ENCODE results near the gene MOB3B.

Gene MOB3B

DNA sequence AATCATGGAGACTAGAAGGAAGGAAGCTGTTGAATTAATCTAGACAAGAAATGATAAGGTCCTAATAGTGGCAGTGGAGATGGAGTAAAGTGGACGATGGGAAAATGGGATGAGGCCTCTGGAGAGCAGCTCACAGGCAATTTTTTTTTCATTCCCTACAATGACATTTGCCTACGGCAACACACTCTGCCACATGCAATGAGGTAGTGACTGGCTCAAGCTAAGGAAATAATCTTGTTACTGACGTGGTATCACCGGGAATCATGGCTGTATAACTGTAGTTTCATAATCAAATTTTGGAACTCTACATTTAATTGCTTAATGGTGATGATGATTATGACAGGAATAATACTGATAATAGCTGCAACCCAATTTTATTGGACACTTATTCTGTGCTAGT is 12.1 kb upstream of the MOB3B start:
- no peak for DNase-seq (ENCODE audit: low read depth)

DNA sequence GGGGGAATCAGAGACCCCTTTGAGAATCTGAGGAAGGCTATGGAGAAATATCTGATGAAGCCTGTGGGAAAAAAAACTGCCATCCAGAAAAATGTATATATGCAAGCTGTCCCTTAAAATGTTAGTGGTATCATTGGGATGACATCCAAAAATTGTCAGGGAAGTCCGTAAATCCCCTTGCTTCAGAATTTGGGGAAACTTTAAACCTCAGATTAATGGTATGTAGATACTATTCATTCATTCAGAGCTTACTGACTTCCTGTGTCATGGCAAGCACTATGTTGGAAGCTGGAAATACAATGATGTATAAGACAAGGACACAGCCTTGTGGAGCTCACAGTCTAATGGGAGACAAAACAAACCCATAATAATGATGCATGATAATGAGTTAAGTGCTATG is 10.9 kb upstream of the MOB3B start:
- DNase-seq (ENCODE audit: low read depth) = no peak

DNA sequence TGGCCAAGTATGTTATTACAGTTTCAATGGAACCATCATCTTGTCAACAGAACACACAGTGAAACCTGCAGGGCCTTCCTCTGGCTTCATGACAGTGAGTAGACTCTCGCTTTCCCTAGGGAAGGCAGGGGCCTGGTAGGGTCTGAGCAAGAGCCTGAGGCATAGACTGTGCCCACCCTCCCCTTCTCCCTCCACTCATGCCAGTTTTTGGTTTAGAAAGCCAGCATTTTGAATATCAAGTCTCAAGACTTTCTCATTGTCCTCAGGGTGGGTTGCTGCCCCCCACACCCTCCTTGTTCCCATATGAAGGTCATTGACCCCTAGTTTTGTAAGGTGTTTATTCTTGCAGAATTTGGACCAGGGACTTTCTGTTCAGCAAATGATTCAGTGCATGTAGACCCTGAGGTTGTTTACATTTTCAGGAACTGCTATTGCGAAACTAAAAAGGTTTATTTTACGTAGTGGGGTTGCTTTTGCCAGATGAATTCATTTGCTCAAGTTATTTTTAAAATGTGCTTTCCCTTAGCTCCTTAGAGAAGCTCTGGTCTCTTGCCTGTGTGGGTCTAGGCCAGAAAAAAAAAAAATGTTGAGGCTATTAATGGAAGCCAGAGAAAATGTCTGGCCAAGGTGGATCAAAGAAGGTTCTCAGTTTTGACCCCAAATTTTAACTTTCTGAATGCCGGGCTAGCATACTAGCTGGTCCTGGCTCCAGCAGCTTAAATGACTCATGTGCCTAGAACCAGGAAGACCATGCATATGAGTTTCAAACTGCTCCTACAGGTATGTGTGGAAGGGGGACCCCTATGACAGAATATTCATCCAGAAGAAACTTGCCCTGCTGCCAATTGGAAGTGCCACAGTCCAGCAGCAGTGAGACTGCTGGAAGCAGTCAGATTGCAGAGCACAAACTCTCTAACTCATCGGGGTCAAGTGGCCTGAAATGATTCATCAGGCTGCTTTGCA is 10.1 kb upstream of the MOB3B start:
- DNase-seq (ENCODE audit: low read depth) = no peak

DNA sequence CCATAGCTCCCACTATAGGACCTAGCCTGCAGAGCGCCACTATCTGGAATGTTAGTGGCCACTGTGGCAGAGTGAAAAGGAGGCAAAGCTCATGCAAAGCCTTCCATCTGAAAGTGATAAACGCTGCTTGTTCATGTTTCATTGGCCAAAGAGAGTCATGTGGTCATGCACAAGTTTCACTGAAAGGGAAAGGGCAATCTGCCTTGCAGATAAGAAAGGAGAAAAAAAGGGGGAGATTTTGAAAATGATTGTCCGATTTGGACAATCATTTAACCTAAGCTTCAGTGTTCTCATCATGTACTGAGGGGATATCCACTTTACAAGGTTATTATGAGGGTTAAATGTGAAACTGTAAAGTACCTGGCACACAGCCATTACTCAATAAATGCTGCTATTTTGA is 9.0 kb upstream of the MOB3B start:
- DNase-seq (ENCODE audit: low read depth) = no peak

DNA sequence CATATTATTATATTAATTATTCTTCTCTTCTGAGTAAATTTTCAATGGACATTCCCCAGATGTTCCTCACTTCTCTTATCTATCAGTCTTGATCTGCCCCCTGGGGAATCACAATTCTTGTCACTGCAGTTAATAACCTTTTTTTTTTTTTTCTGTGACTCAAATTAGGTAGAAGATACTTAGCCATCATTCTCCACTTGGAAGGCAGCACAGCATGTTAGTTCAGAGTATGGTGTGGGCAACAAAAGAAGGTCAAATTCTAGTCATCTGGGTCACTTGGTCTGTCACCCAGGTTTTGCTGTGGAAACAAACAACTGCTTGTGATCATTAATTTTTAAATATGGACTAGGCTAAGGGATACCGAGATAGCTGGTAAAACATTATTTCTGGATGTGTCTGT is 8.1 kb upstream of the MOB3B start:
- no peak for DNase-seq (ENCODE audit: low read depth)

DNA sequence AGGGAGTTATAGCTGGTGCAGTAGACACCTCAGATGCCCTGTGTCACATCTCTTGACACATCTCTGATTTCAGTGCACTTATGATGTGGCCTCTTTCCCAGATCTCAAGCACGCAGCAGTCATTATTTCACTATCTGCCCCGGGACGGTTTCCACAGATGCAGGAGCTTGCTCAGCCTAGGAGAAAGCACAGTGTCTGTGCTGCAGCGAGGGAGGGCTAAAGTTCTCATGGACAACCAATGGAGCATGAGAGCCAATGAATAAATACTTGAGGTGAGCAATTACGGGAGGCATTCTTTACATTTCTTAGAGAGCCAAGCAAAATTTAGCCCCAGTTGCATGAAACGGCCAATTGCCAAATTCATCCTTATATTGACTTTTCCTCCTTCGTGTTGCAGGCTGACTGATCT is 7.4 kb upstream of the MOB3B start:
- no peak for DNase-seq (ENCODE audit: low read depth)

DNA sequence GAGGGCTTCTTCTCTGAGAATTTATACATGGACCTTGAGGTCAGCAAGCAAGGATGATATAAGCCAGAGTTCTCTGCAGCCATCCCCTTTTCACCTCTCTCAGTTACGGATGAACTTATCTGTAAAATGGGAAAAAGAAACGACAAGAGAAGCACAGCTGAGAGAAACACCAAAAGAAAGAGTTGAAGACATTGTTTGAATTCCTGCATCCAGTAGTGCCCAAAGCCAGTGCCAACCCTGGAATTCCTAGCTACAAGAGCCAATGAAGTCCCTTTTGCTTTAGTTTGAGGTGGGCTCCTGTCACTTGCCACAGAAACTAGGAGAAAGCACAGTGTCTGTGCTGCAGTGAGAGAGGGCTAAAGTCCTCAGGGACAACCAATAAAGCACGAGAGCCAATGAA is 6.6 kb upstream of the MOB3B start:
- no peak for DNase-seq (ENCODE audit: low read depth)

DNA sequence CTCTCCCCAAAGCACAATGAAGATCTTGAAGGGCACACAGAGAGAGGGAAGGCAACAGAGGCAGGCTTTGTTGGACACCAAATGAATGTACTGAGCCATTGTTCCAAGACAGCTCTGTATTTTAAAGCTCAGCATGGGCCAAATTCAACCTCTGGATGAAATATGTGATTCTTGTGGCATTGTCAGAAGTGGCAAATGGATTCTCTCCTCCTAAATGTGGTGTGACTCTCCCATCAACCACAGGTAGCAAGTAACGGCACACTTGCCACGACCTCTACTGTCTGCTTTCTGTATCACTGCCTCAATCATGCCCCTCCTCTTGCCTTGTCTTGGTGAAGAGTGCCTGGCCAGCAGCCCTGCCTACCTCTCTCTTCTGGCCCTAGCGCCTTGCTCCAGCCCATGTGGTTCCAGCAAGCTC is 6.1 kb upstream of the MOB3B start:
- no peak for DNase-seq (ENCODE audit: low read depth)

DNA sequence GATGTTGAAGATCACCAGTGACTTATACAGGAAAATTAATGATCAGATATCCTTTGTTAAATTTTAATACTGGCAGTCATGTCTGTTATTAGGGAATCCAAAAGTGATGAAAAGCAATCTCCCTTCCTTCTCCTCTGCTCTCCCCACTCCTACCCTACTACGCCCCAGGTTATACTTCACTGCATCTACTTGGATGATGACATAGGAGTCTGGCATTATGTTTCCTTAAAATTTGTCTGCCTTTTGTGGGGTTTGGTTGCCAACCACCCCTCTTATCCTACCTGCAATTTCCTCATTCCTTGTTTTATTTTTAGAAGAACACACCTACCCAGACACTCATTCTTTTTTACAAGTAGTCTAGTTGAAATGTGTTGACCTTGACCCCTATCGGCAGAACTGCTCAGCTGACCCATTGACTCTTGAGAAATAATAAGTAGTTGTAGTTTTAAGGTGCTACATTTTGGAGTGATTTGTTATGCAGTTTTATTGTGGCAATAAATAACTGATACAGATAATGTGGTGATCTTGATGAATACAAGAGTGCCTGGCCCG is 5.1 kb upstream of the MOB3B start:
- DNase-seq (ENCODE audit: low read depth) = no peak

DNA sequence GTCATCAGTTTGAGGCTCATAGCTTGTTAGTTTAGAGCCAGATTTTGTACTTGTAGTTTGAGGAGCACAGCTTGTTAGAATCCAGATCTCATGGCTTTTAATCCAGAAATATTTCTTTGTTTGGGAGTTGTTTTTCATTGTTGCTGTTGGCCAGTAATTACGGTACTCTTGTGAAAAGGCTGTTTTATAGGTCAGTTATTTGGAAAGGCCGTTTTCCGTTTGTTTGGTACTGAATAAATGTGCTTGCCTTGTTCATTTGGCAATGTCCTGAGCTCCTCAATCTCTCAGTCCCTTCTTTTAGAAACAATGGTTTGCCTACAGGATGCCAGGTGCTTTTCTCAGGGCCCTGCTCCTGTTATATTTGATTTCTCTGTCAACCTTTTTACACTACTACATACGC is 4.5 kb upstream of the MOB3B start:
- DNase-seq (ENCODE audit: low read depth) = no peak

DNA sequence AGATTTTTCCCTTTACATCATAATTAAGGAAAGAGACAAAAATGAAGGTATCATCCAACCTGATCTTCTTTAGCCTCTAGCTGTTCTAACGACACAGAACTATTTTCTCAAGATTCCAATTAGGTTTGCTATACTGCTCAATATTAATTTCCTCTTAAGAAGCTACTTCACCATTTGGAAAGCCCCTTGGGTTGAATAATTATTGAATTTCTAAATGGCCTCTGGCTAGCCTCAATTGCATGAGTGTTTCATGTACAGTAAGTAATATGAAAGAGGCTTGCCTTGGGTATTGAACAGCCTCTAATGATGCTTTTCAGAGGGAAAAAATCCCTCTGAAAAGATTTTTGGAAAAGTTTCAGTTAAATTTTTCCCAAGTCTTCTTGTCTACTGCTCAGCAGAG is 3.7 kb upstream of the MOB3B start:
- no peak for DNase-seq (ENCODE audit: low read depth)

DNA sequence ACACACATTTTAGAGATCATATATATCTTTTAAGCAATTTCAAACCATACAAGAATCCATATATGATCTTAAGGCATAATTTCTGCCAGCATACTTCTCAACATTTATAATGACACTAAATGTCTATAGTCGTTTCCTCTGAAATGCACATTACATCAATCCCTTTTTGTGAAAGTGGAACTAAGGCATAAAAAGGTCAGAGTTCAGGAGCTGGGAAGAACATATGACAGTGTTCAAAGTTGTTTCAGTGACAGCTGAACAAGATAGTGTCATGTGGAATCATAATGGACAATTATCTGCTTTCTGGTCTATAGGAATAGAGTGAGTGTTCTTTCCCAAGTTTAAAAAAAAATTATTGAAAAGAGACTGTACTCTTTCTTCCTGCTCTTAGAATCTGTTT is 2.4 kb upstream of the MOB3B start:
- DNase-seq (ENCODE audit: low read depth) = no peak

DNA sequence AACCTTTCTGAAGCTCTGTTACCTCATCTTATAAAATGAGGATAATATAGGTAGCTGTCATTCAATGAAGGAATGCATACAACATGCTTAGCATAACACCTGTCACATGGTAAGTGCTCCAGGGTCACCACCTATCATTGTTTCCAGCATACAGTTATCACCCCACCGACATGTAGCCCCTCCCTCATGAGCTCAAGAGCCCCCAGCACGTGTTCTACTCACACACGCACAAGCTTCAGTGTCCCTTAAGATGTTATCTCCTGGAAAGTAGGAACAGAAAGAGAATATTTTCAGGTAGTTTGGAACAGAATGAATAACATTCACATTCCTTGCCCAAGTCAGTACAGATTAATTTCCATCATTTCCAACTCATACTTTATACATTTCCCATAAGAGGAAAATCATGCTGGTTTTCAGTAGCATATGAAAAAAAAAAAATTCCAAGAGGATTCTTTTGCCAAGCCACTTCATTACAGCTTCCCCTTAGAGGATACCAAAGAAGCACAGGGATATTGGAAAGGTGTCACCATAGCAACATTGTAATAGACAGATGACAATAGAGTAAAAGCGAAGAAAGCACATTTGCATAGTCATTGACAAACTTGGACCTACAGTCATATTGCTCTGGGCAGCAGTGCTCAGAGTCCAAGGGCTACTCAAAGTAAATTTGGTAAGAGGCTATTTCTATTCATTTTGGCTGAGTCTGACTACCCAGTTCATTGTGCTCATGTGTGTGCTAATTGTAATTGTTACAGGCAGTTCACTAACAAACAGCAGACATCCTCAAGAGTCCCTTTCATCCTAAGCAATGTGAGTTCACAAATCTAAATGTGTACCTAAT is 1.5 kb upstream of the MOB3B start:
- DNase-seq (ENCODE audit: low read depth) = no peak

DNA sequence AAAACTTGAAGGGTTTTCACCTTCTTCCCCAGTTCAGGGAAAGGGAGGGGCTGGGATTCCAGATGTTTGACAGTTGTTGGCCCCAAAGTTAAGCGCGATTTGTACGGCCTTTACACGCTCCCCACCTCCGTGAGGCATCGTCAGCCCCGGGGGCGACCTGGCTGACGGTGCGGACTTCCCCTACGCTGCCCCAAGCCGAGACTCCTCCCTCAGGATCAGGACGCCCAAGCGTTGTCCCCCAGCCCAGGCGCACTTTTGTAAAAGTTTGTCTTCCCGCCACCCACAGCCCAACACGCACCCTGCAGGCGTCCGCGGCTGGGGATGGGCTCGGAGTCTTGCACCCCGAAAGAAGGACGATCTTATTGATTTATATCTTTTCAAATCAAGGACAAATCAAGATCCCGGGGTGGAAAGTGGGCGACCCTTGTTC is 713 bp downstream of the MOB3B start:
- DNase-seq (ENCODE audit: low read depth) = no peak

DNA sequence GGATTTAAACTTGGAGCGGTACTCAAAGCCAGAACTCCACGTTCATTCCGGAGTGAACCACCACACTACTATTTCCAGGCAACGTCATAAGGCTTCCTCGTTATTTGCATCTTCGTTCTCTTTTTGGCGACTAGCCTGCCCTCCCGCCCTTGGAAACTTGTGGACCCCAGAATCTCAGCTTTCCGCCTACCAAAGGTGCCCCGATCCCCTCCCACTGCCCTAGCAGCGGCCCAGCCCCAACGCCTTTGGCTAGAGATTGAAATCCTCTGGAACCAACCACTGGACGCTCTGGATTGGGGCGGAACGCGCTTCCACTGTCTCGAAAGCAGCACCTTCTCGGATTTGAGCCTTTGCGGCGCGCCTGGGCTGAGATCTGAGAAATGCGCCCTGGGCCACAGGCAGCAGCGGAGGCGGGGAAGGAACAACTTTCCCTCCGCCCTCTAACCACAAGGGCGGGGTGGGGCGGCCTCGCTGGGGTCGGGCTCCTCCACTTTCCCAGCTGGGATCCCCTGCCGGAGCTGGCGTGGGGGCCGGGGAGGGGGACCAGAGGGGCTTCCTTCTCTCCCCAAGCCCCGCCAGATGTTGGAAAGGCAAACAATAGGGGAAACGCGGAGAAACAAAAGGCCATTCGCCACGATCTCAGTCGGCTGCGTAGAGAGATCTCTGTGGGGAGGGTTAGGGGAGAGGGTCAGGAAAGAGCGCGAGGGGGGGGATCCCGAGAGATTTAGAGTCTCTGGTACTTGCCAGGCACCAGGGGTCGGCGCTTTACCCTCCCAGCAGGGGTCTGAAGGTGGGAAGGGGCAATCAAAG is 1.3 kb downstream of the MOB3B start:
- no peak for DNase-seq (ENCODE audit: low read depth)

DNA sequence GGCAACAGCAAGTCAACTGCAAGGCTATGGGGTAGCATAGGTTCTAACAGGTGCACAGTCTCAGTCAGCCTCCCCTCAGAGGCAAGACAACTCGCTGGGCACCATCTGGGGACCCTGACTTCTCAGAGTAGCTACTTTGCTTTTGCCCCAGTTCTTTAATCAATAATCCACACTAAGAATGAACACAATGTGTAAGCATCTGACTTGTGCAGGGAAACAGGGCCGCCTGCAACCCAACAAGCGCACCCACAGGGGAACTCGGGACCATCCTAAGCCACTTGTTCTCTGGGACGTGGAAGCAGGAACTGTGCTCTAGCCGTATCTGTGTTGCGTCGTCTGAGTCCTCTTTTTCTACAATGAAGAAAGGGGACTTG is 1.9 kb downstream of the MOB3B start:
- no peak for DNase-seq (ENCODE audit: low read depth)

DNA sequence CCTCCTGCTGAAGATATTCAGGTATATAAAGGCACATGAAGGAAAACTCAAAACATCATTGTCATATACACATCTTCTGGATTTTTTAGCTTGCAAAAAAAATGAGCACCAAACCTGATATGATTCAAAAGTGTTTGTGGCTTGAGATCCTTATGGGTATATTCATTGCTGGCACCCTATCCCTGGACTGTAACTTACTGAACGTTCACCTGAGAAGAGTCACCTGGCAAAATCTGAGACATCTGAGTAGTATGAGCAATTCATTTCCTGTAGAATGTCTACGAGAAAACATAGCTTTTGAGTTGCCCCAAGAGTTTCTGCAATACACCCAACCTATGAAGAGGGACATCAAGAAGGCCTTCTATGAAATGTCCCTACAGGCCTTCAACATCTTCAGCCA is 5.4 kb downstream of the MOB3B start, which contains the start of gene IFNK:
Gene IFNK (plus strand): TSS at position 55 of the 400 bp plus-strand sequence. CDS start 47 bp downstream, at position 102.
- no peak for DNase-seq (ENCODE audit: low read depth)

DNA sequence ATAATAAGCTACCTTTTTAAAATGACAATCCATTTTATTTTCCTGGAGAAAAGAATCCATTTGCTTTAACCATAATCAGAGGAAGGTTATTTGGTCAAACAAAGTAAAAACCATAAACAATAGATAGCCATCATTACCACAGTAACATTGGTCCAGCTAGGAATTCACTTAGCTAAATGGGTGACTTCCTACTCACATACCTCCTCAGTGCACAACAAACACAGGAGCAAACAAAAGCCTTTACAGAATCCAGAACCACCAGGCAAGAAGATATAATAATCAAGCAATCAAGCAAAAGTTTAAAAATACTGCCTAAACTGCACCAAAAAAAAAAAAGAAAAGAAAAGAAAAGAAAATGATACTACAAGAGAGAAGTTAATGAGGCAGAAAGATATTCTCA is 6.5 kb downstream of the MOB3B start:
- DNase-seq (ENCODE audit: low read depth) = no peak

DNA sequence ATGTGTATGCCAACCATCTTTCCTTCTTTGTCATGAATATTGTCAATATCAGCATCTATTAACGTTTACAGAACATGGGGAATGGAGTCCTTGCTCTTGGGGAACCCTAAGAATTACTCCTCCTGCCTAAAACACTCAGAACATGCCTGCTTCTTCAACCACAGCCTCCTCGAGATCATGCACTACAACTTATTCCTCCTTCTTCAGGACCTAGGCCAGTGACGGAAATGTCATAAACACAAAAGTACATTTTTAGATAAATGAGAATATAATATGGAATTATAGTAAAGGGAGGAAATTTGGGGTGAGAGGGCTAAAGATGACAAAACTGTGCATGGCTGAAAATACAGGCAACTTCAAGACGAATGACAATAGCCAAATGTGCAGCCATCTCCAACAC is 8.6 kb downstream of the MOB3B start:
- no peak for DNase-seq (ENCODE audit: low read depth)

DNA sequence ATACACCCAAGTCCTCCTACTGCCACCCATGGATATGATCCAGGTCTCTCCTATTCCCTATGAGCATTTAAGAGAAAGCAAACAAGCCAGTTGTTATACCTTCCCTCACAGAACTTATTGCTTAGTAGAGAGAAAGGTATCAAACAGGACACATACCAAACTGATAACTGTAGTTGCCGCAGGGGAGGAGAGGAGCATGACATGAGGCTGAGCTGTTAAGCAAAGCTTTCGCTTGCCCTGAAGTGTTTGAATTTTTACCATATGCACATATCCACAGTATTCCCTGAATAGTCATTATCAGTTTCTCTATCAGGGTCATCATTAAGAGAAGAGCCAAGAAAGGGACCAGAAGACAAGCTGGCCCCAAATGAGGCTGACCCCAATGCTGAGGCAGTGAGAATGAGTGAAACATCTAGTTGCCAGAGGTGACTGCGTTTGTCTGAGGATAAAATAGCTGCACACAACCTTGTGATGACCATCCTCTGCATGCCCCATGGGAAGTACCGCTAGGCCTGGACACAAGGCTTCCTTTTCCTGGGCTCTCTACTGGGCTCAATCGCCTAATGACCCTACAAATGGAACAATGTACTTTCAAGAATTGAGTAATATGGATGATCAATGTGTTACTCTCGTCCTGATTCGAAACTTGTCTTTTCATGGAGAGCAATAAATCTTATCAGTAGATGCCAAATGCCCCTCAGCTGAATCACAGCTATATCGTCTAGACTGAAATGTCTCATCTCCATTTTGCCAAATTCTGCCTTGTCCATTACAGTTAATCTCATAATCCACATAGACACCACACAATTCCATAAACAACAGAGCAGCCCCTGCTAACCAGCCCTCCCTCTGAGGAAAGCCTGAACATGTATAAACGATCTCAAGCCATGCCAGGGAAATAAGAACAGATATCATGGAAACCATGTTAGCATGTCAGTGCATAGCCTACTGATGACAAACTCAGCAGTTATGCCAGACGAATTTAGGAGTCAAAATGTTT is 9.8 kb downstream of the MOB3B start:
- no peak for DNase-seq (ENCODE audit: low read depth)

DNA sequence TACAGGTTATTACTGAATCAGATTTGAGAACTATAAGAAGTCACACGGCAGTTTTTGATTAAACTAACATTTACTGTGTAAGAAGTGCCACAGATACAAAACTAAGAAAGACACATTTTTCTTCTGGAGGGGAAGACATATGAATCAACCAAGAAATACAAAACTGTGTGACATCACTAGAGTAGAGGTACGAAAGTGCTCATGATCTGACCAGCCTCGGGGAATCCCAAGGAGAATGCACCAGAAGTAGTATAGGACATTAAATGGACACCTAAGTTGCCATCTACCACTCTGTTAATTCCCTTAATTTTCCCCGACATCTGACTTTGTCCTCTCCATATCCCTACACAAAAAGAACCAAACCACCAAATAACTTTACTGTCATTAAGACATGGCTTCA is 10.8 kb downstream of the MOB3B start:
- DNase-seq (ENCODE audit: low read depth) = no peak

Data from stimulated activated CD8-positive, alpha-beta memory T cell treated with anti-CD3 and anti-CD28 coated beads, Interleukin-15, amount 100 ng/mL, for 1 hour (primary cell).